Neural progenitor cell (in vitro differentiated cells): Measurements from ENCODE around the gene COL11A2. TPM values are rescaled to one million over a fixed set of nuclear protein-coding genes. Genes with fewer than 3 reads are reported as not detected.

Experiments
- DNase-seq: peaks from one replicate; pipeline ENCODE4 v3.0.0-alpha.2; 2016; ENCODE audit warnings: low spot score
- H2AFZ ChIP-seq: fragments of 200-600 bp; sonication (generic); replicated peaks from 2 replicates; pipeline ENCODE4 v1.6.1; 2016; ENCODE audit warnings: antibody characterized with exemption
- H3F3A ChIP-seq: fragments of 200-600 bp; sonication (generic); 2 replicates; pipeline ENCODE4 v1.6.1; 2016; ENCODE audit warnings: antibody characterized with exemption, low read depth
- H3K27ac ChIP-seq: fragments of 200-600 bp; sonication (generic); 2 replicates; pipeline ENCODE4 v1.5.1; 2016; ENCODE audit warnings: mild to moderate bottlenecking
- H3K27me3 ChIP-seq: fragments of 200-600 bp; sonication (generic); 2 replicates; pipeline ENCODE4 v1.6.1; 2016; ENCODE audit warnings: mild to moderate bottlenecking, moderate library complexity
- H3K36me3 ChIP-seq: fragments of 200-600 bp; sonication (generic); 2 replicates; pipeline ENCODE4 v1.5.1; 2016
- H3K4me1 ChIP-seq: fragments of 200-600 bp; sonication (generic); 2 replicates; pipeline ENCODE4 v1.6.1; 2016; ENCODE audit warnings: mixed run types
- H3K4me2 ChIP-seq: fragments of 200-600 bp; sonication (generic); 2 replicates; pipeline ENCODE4 v1.6.1; 2016
- H3K4me3 ChIP-seq: fragments of 200-600 bp; sonication (generic); 2 replicates; pipeline ENCODE4 v1.5.1; 2016
- H3K79me2 ChIP-seq: fragments of 200-600 bp; sonication (generic); 2 replicates; pipeline ENCODE4 v1.6.1; 2016; ENCODE audit warnings: low read depth
- H3K9ac ChIP-seq: fragments of 200-600 bp; sonication (generic); 2 replicates; pipeline ENCODE4 v1.6.1; 2016
- H3K9me3 ChIP-seq: fragments of 200-600 bp; sonication (generic); 2 replicates; pipeline ENCODE4 v1.5.1; 2016; ENCODE audit warnings: low read depth
- H4K20me1 ChIP-seq: fragments of 200-600 bp; sonication (generic); 2 replicates; pipeline ENCODE4 v1.6.1; 2016; ENCODE audit warnings: low read depth
- H3K27ac Mint-ChIP-seq: 3 replicates; pipeline ENCODE4 v1.8.0; 2021; ENCODE audit warnings: mixed read lengths
- H3K27me3 Mint-ChIP-seq: 2 replicates; pipeline ENCODE4 v1.8.0; 2022; ENCODE audit warnings: low read depth, mild to moderate bottlenecking, inconsistent platforms, moderate library complexity, mixed read lengths; ENCODE audit not compliant: insufficient read depth
- H3K36me3 Mint-ChIP-seq: 3 replicates; pipeline ENCODE4 v1.8.0; 2021; ENCODE audit warnings: mixed read lengths
- H3K4me1 Mint-ChIP-seq: 3 replicates; pipeline ENCODE4 v1.8.0; 2021; ENCODE audit warnings: mixed read lengths
- H3K4me3 Mint-ChIP-seq: 3 replicates; pipeline ENCODE4 v1.8.0; 2021; ENCODE audit warnings: mild to moderate bottlenecking, moderate library complexity, mixed read lengths
- H3K9me3 Mint-ChIP-seq: 3 replicates; pipeline ENCODE4 v1.8.0; 2020; ENCODE audit warnings: mixed read lengths
- EZH2 ChIP-seq: fragments of 200-600 bp; sonication (generic); IDR thresholded peaks from 2 replicates; pipeline ENCODE4 v1.6.1; 2017; ENCODE audit warnings: antibody characterized with exemption, mild to moderate bottlenecking, moderate library complexity
- EZH2phosphoT487 ChIP-seq: fragments of 200-600 bp; sonication (generic); IDR thresholded peaks from 2 replicates; pipeline ENCODE4 v1.6.1; 2017; ENCODE audit warnings: antibody characterized with exemption
- total RNA-seq: library from RNA; depleted of rRNA; stranded (reverse); fragments of >200 nt; gene quantifications from 2 replicates; pipeline ENCODE4 v1.2.3, GENCODE V29; 2015; ENCODE audit warnings: low replicate concordance
- TF ChIP-seq, protein P1 (sequence below): fragments of 200-600 bp; sonication (generic); IDR thresholded peaks from 2 replicates; pipeline ENCODE4 v1.5.1; 2017; ENCODE audit warnings: antibody characterized with exemption, mild to moderate bottlenecking

Gene COL11A2
- total RNA-seq, 1 donor from 2014 or later = 0.49 TPM

DNA sequence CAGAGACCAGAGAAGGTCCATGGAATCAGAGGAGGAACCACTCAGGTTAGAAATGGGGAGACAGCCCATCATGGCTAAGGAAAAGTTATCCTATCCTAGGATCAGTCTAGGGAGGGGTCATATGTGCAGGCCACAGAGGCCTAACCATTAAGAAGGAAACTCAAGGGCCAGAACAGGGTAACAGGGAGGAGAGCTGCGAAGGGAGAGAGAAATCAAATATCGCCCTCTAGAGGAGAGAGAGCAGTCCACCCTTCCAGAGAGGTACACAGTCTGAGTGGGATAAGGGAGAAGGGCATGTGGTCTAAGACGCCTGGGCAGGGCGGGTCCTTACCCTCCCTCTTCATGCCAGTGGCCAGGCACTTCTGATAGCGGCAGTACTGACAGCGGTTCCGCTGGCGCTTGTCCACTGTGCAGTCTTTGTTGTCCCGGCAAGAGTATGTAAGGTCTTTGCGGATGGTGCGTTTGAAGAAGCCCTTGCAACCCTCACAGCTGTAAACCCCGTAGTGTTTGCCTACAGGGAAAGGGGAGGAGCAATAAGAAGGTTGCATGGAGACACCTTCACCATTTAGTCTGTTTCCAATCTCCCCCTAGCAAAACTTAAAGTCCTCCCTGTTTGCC, 5.3 kb upstream of the COL11A2 start:
- H4K20me1 ChIP-seq = peaks cover 72% of the 10 kb centered on the region
- Mint-ChIP-seq H3K27ac (peak overlapping the region; percentile 43), H3K36me3 (peaks cover 34% of the 10 kb centered on the region), H3K4me3 (peak overlapping the region; percentile 83), H3K27me3 (peaks cover 18% of the 10 kb centered on the region), H3K9me3 (no peaks in the 10 kb centered on the region), H3K4me1 (peaks cover 43% of the 10 kb centered on the region)
- no peak overlapping the region for H3K4me3 ChIP-seq
- peaks cover 27% of the 10 kb centered on the region for H3K79me2 ChIP-seq
- H3K36me3 ChIP-seq = no peaks in the 10 kb centered on the region
- peak; percentile 82 for DNase-seq
- H3K9ac ChIP-seq = no peak overlapping the region
- peaks cover 11% of the 10 kb centered on the region for H3K27me3 ChIP-seq
- TF ChIP-seq EZH2 (no peak), EZH2phosphoT487 (no peak)
- TF ChIP-seq, protein P1, sequence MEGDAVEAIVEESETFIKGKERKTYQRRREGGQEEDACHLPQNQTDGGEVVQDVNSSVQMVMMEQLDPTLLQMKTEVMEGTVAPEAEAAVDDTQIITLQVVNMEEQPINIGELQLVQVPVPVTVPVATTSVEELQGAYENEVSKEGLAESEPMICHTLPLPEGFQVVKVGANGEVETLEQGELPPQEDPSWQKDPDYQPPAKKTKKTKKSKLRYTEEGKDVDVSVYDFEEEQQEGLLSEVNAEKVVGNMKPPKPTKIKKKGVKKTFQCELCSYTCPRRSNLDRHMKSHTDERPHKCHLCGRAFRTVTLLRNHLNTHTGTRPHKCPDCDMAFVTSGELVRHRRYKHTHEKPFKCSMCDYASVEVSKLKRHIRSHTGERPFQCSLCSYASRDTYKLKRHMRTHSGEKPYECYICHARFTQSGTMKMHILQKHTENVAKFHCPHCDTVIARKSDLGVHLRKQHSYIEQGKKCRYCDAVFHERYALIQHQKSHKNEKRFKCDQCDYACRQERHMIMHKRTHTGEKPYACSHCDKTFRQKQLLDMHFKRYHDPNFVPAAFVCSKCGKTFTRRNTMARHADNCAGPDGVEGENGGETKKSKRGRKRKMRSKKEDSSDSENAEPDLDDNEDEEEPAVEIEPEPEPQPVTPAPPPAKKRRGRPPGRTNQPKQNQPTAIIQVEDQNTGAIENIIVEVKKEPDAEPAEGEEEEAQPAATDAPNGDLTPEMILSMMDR = peak; percentile 73
- H2AFZ ChIP-seq = no peak overlapping the region
- peaks cover 17% of the 10 kb centered on the region for H3K4me1 ChIP-seq
- H3K4me2 ChIP-seq = no peak overlapping the region
- H3K27ac ChIP-seq = no peak overlapping the region
- no peaks in the 10 kb centered on the region for H3K9me3 ChIP-seq
- peaks cover 53% of the 10 kb centered on the region for H3F3A ChIP-seq

DNA sequence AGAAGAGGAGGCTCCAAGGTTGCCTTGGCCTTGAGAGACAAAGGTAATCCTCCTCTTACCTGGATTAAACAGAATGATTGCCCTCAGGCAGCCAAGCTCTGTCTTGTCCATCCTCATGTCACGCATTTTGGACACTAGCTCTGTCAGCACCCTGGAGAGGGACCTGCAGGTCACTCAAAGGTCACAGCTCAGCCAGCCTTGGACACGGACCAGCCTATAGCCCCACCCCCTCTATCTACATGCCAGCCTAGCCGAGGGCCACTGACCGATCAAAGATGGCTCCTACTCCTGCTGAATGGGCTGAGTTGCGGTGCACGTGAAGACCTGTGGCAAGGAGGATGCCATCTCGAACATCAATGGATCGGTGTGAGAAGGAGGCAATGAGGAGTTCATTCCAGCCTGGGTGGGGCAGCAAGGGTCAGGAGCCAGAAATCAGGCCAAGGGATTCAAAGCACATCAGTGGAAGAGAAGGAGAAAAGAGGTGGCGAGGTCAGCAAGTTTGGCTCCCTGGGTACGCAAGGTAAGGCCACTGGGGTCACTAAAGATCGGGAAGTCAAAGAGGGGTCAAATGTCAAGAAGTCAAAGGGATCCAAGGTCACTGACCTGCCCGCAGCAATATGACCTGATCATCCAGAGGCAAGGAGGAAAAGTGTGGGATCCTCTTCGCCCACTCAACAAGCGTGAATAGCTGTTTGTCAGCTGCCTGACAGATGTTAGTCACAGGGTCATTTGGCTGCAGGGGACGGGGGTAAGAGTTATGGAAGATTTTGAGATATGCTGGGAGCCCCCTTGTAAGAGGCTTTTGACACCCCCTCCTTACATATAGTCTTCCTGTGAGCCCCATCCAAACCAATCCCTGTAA, 3.3 kb upstream of the COL11A2 start:
- DNase-seq = peak; percentile 39
- no peak overlapping the region for H3K27ac ChIP-seq
- peaks cover 37% of the 10 kb centered on the region for H3F3A ChIP-seq
- H3K79me2 ChIP-seq = peaks cover 10% of the 10 kb centered on the region
- H3K4me2 ChIP-seq = no peak overlapping the region
- no peak overlapping the region for H3K4me3 ChIP-seq
- H3K4me1 ChIP-seq = peaks cover 25% of the 10 kb centered on the region
- H3K36me3 ChIP-seq = no peaks in the 10 kb centered on the region
- H3K4me1 Mint-ChIP-seq = peaks cover 33% of the 10 kb centered on the region
- H3K27me3 ChIP-seq = peaks cover 31% of the 10 kb centered on the region
- peak overlapping the region; percentile 2 for H3K4me3 Mint-ChIP-seq
- TF ChIP-seq, protein P1 = no peak
- no peak for TF ChIP-seq EZH2
- TF ChIP-seq EZH2phosphoT487 = no peak
- H4K20me1 ChIP-seq = peaks cover 66% of the 10 kb centered on the region
- H3K27me3 Mint-ChIP-seq = peaks cover 30% of the 10 kb centered on the region
- H3K9ac ChIP-seq = no peak overlapping the region
- H2AFZ ChIP-seq = no peak overlapping the region
- no peak overlapping the region for H3K27ac Mint-ChIP-seq
- H3K9me3 ChIP-seq = no peaks in the 10 kb centered on the region
- H3K36me3 Mint-ChIP-seq = peaks cover 24% of the 10 kb centered on the region
- no peaks in the 10 kb centered on the region for H3K9me3 Mint-ChIP-seq

DNA sequence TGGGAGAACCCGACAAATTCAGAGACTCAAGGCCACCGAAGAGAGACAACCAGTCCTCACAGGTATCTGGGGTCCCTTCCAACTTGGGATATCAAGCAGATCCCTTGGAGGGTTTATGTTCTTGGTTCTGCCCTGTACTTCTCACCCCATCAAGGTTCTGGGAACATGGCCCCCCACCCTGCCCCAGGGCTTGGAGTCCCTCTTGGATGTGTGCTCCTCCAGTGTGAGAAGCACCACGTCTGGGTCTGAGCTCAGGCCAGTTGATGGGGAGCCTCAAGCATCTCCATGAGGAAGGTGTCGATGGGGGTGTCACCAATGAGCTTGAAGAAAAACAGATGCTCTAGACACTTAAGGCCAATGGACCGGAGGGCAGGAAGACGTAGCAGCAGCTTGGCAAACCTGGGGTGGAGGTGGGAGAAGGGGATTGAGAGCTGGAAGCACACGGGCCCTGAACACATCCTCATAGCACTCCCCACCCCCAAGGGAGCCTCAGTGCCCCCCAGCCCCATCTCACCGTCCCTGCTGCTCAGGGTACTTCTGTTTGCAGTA, 2.2 kb upstream of the COL11A2 start:
- Histone ChIP-seq H3K9ac (no peak overlapping the region), H3K27me3 (peaks cover 41% of the 10 kb centered on the region), H3K4me2 (no peak overlapping the region), H3K27ac (no peak overlapping the region), H3K79me2 (peaks cover 6% of the 10 kb centered on the region), H3K4me3 (no peak overlapping the region), H3F3A (peaks cover 29% of the 10 kb centered on the region), H3K36me3 (no peaks in the 10 kb centered on the region), H3K4me1 (peaks cover 24% of the 10 kb centered on the region), H2AFZ (no peak overlapping the region), H3K9me3 (no peaks in the 10 kb centered on the region), H4K20me1 (peaks cover 64% of the 10 kb centered on the region)
- peaks cover 31% of the 10 kb centered on the region for H3K27me3 Mint-ChIP-seq
- no peak overlapping the region for H3K4me3 Mint-ChIP-seq
- TF ChIP-seq EZH2phosphoT487 = no peak
- no peak for TF ChIP-seq EZH2
- TF ChIP-seq, protein P1 = no peak
- no peak for DNase-seq
- no peak overlapping the region for H3K27ac Mint-ChIP-seq
- peaks cover 31% of the 10 kb centered on the region for H3K4me1 Mint-ChIP-seq
- no peaks in the 10 kb centered on the region for H3K9me3 Mint-ChIP-seq
- peaks cover 24% of the 10 kb centered on the region for H3K36me3 Mint-ChIP-seq
